NCI-H510A treated with DMSO at 0.1 percent for 48 hours (cell line): ENCODE results near the gene DDX21.
A peak's percentile ranks its signal among the peaks of the same experiment; 100 is the strongest.
"Not testable (repeated sequence)": the region's sequence is repeated elsewhere in the genome, so short reads cannot be mapped to it uniquely, and the experiment has no call there.

Source experiments
- DNase-seq: peaks from one replicate; lab custom pipeline; 2025; lab: John Stamatoyannopoulos, UW

The DDX21 gene

GRCh38 chr10:68955832-68956532 is at the start of gene DDX21:
DDX21 (plus strand) TSS chr10:68956170; CDS start chr10:68956226, 56 bp downstream.
- DNase-seq = peak; percentile 97

GRCh38 chr10:68924593-68924992 is 31.4 kb upstream of the DDX21 start:
- no peak for DNase-seq

GRCh38 chr10:68925489-68925888 is 30.5 kb upstream of the DDX21 start:
- DNase-seq = no peak

GRCh38 chr10:68929157-68929556 is 26.8 kb upstream of the DDX21 start:
- not testable (repeated sequence) for DNase-seq

GRCh38 chr10:68929888-68930287 is 26.1 kb upstream of the DDX21 start:
- not testable (repeated sequence) for DNase-seq

GRCh38 chr10:68932860-68933259 is 23.1 kb upstream of the DDX21 start:
- DNase-seq = not testable (repeated sequence)

- DNase-seq = no peak
Measured at GRCh38 chr10:68934994-68935393, 21.0 kb upstream of the DDX21 start.

- no peak for DNase-seq
Measured at GRCh38 chr10:68938117-68938516, 17.9 kb upstream of the DDX21 start.

GRCh38 chr10:68938884-68939283 is 17.1 kb upstream of the DDX21 start:
- no peak for DNase-seq

- not testable (repeated sequence) for DNase-seq
Measured at GRCh38 chr10:68940917-68941316, 15.1 kb upstream of the DDX21 start.

- no peak for DNase-seq
Measured at GRCh38 chr10:68950598-68950997, 5.4 kb upstream of the DDX21 start.

- DNase-seq = no peak
Measured at GRCh38 chr10:68954904-68955303, 1.1 kb upstream of the DDX21 start.

GRCh38 chr10:68955355-68955831 is 577 bp upstream of the DDX21 start:
- peak; percentile 88 for DNase-seq

GRCh38 chr10:68957284-68957615 is 1.3 kb downstream of the DDX21 start:
- no peak for DNase-seq

- DNase-seq = no peak
Measured at GRCh38 chr10:68957654-68958053, 1.7 kb downstream of the DDX21 start.

GRCh38 chr10:68959695-68960527 is 3.9 kb downstream of the DDX21 start:
- DNase-seq = no peak

GRCh38 chr10:68963151-68963550 is 7.2 kb downstream of the DDX21 start:
- DNase-seq = no peak

GRCh38 chr10:68973975-68974374 is 18.0 kb downstream of the DDX21 start:
- no peak for DNase-seq

- not testable (repeated sequence) for DNase-seq
Measured at GRCh38 chr10:68975936-68976473, 20.0 kb downstream of the DDX21 start.

- DNase-seq = not testable (repeated sequence)
Measured at GRCh38 chr10:68979738-68980137, 23.8 kb downstream of the DDX21 start.

- DNase-seq = no peak
Measured at GRCh38 chr10:68981074-68981473, 25.1 kb downstream of the DDX21 start.

- DNase-seq = no peak
Measured at GRCh38 chr10:68982389-68982788, 26.4 kb downstream of the DDX21 start.

GRCh38 chr10:68987611-68988010 is 31.6 kb downstream of the DDX21 start:
- DNase-seq = no peak
